OCI-LY7 (cell line): ENCODE data around the gene OLFM2. TPM values are rescaled to one million over a fixed set of nuclear protein-coding genes. Genes with fewer than 3 reads are reported as not detected.

Experiments
- BruUV-seq: library from RNA; stranded (reverse); fragments of 400-500 nt; replicated peaks from 2 replicates; lab custom pipeline; 2021; lab: Mats Ljungman, UMichigan
- CTCF ChIA-PET: fragments of 300-600 bp; sonication (Branson Sonifier 250); formaldehyde crosslinking; loops from one replicate; lab custom pipeline; 2022; ENCODE audit warnings: antibody characterized with exemption; ENCODE audit not compliant: unreplicated experiment; lab: Charles Lee
- POLR2A ChIA-PET: fragments of 300-600 bp; sonication (Branson Sonifier 250); formaldehyde crosslinking; loops from one replicate; lab custom pipeline; 2022; ENCODE audit warnings: antibody characterized with exemption; lab: Charles Lee
- DNase-seq: peaks from one replicate; pipeline ENCODE4 v3.0.0-alpha.2; 2015; ENCODE audit warnings: low spot score
- H2AFZ ChIP-seq: fragments of 200-600 bp; sonication (generic), shearing (Covaris generic); 2 replicates; pipeline ENCODE4 v1.6.1; 2014; ENCODE audit warnings: mild to moderate bottlenecking, antibody characterized with exemption, low read length, moderate library complexity
- H3K27ac ChIP-seq: fragments of 200-600 bp; sonication (generic); 2 replicates; pipeline ENCODE4 v1.5.1; 2014; ENCODE audit warnings: mixed run types, low read depth, mild to moderate bottlenecking, moderate library complexity, low read length, inconsistent platforms; ENCODE audit not compliant: poor library complexity, severe bottlenecking
- H3K36me3 ChIP-seq: fragments of 200-600 bp; sonication (generic); 2 replicates; pipeline ENCODE4 v1.6.1; 2014; ENCODE audit warnings: mild to moderate bottlenecking, antibody characterized with exemption, low read length, moderate library complexity, mixed read lengths; ENCODE audit not compliant: insufficient read depth
- H3K4me1 ChIP-seq: fragments of 200-600 bp; sonication (generic); 2 replicates; pipeline ENCODE4 v1.5.1; 2014; ENCODE audit warnings: mild to moderate bottlenecking, low read length; ENCODE audit not compliant: insufficient read depth, poor library complexity, severe bottlenecking
- H3K4me2 ChIP-seq: fragments of 200-600 bp; sonication (generic); 2 replicates; pipeline ENCODE4 v1.6.1; 2014; ENCODE audit warnings: mild to moderate bottlenecking, low read length
- H3K4me3 ChIP-seq: fragments of 200-600 bp; sonication (generic); 2 replicates; pipeline ENCODE4 v1.5.1; 2014; ENCODE audit warnings: mild to moderate bottlenecking, low read depth, low read length; ENCODE audit not compliant: poor library complexity, severe bottlenecking
- H3K79me2 ChIP-seq: fragments of 200-600 bp; sonication (generic); 2 replicates; pipeline ENCODE4 v1.6.1; 2016; ENCODE audit warnings: low read depth, mild to moderate bottlenecking, low read length, moderate library complexity, mixed read lengths; ENCODE audit not compliant: insufficient read depth
- H3K9me2 ChIP-seq: fragments of 200-600 bp; sonication (generic); 2 replicates; pipeline ENCODE4 v1.6.1; 2016; ENCODE audit warnings: mild to moderate bottlenecking, low read length, mixed read lengths; ENCODE audit not compliant: insufficient read depth
- H3K9me3 ChIP-seq: fragments of 200-600 bp; sonication (generic); 2 replicates; pipeline ENCODE4 v1.6.1; 2014; ENCODE audit warnings: mild to moderate bottlenecking, mixed run types, low read length, mixed read lengths
- H4K20me1 ChIP-seq: fragments of 200-600 bp; sonication (generic); 2 replicates; pipeline ENCODE4 v1.6.1; 2014; ENCODE audit warnings: mild to moderate bottlenecking, antibody characterized with exemption, low read length, moderate library complexity, mixed read lengths; ENCODE audit not compliant: insufficient read depth
- CTCF ChIP-seq: fragments of 200-600 bp; sonication (generic); conservative IDR thresholded peaks from 2 replicates; pipeline ENCODE4 v1.5.1; 2014; ENCODE audit warnings: mild to moderate bottlenecking, antibody characterized with exemption, low read length, moderate library complexity, mixed read lengths
- EZH2phosphoT487 ChIP-seq: fragments of 200-600 bp; sonication (generic); IDR thresholded peaks from 2 replicates; pipeline ENCODE4 v1.6.1; 2018; ENCODE audit warnings: low read depth, borderline replicate concordance, mild to moderate bottlenecking, mixed run types, antibody characterized with exemption, low read length, moderate library complexity, mixed read lengths
- intact Hi-C: fragments of 100-400 bp; cut with micrococcal nuclease; formaldehyde crosslinking; loops from one replicate; pipeline ENCODE4 v1.10.0; 2022; ENCODE audit not compliant: unreplicated experiment
- total RNA-seq, 2 experiments: library from RNA; depleted of rRNA in 1 of 2; stranded (reverse); fragments of >200 nt in 1 of 2; shearing (Covaris generic) in 1 of 2; gene quantifications; 2 replicates each; pipeline ENCODE4 v1.2.3, GENCODE V29; 2014 to 2022

OLFM2 gene
- total RNA-seq, 2 experiments from 2014 or later, result not detected

- intact Hi-C loops, result no loop called here
- no peaks in the 10 kb centered on the region for H3K36me3 ChIP-seq
- ChIA-PET CTCF (interaction anchor here (0.6 kb wide), 1 partner anchor 1469 kb away, joined by 8 read pairs; no protein-coding TSS in a partner anchor), POLR2A (interaction anchor here (0.6 kb wide), 1 partner anchor 155 kb away, joined by 3 read pairs; no protein-coding TSS in a partner anchor)
- no TSS peak for BruUV-seq
- no peak overlapping the region for H3K4me2 ChIP-seq
- DNase-seq, result no peak
- H3K4me3 ChIP-seq, result no peak overlapping the region
- H3K27ac ChIP-seq, result no peak overlapping the region
- no peak overlapping the region for H2AFZ ChIP-seq
- H3K4me1 ChIP-seq, result no peaks in the 10 kb centered on the region
- H3K9me3 ChIP-seq, result no peaks in the 10 kb centered on the region
- no peaks in the 10 kb centered on the region for H3K9me2 ChIP-seq
- no peaks in the 10 kb centered on the region for H3K79me2 ChIP-seq
- TF ChIP-seq EZH2phosphoT487, result no peak
- no peak for TF ChIP-seq CTCF
- H4K20me1 ChIP-seq, result no peaks in the 10 kb centered on the region
Observed at GRCh38 chr19:9906475-9907087, 29.7 kb downstream of the OLFM2 start.

- H3K4me1 ChIP-seq, result no peaks in the 10 kb centered on the region
- no peak overlapping the region for H2AFZ ChIP-seq
- H3K4me3 ChIP-seq, result no peak overlapping the region
- no peaks in the 10 kb centered on the region for H3K9me3 ChIP-seq
- no peak for DNase-seq
- H3K9me2 ChIP-seq, result no peaks in the 10 kb centered on the region
- H3K4me2 ChIP-seq, result no peak overlapping the region
- H3K36me3 ChIP-seq, result no peaks in the 10 kb centered on the region
- no peaks in the 10 kb centered on the region for H3K79me2 ChIP-seq
- H3K27ac ChIP-seq, result no peak overlapping the region
- intact Hi-C loops, result no loop called here
- ChIA-PET CTCF (no interaction called here), POLR2A (no interaction called here)
- BruUV-seq, result no TSS peak
- H4K20me1 ChIP-seq, result no peaks in the 10 kb centered on the region
- TF ChIP-seq CTCF (no peak), EZH2phosphoT487 (no peak)
Observed at GRCh38 chr19:9903336-9903735, 33.0 kb downstream of the OLFM2 start.

- no peaks in the 10 kb centered on the region for H3K4me1 ChIP-seq
- no peak overlapping the region for H3K4me2 ChIP-seq
- no peak overlapping the region for H3K4me3 ChIP-seq
- intact Hi-C loops, result no loop called here
- no peak overlapping the region for H2AFZ ChIP-seq
- BruUV-seq, result no TSS peak
- TF ChIP-seq CTCF (no peak), EZH2phosphoT487 (no peak)
- DNase-seq, result no peak
- no peak overlapping the region for H3K27ac ChIP-seq
- no peaks in the 10 kb centered on the region for H3K79me2 ChIP-seq
- H3K36me3 ChIP-seq, result no peaks in the 10 kb centered on the region
- ChIA-PET CTCF (no interaction called here), POLR2A (interaction anchor here (0.7 kb wide), 1 partner anchor 1122 kb away, joined by 5 read pairs; no protein-coding TSS in a partner anchor)
- no peaks in the 10 kb centered on the region for H4K20me1 ChIP-seq
- no peaks in the 10 kb centered on the region for H3K9me2 ChIP-seq
- no peaks in the 10 kb centered on the region for H3K9me3 ChIP-seq
Observed at GRCh38 chr19:9901642-9902041, 34.7 kb downstream of the OLFM2 start.
